Heart right ventricle (tissue), 16 donors: Measurements from ENCODE around the gene GPANK1. TPM values are rescaled to one million over a fixed set of nuclear protein-coding genes. Genes with fewer than 3 reads are reported as not detected.
A peak's percentile ranks its signal among the peaks of the same experiment; 100 is the strongest.

Source experiments
- ATAC-seq, 8 donors: fragments of 200-7000 bp; cut with Tn5 transposase; one replicate each; pipeline ENCODE4 v1.9.1; 2020; ENCODE audit warnings: mild to moderate bottlenecking in 8 of 8, moderate library complexity in 8 of 8, moderate number of reproducible peaks in 1 of 8
- DNase-seq, 2 donors: peaks; one replicate each; pipeline ENCODE4 v3.0.0-alpha.2; 2020
- H3K27ac ChIP-seq, 10 donors: fragments of 200-600 bp; sonication (generic) in 2 of 10; one replicate each; pipeline versions ENCODE4 v1.5.0 to v1.8.0; 2020 to 2022; ENCODE audit warnings: mild to moderate bottlenecking in 3 of 10
- H3K27me3 ChIP-seq, 7 donors: fragments of 200-600 bp; one replicate each; pipeline ENCODE4 v1.8.0; 2021 to 2022; ENCODE audit warnings: mild to moderate bottlenecking in 2 of 7
- H3K36me3 ChIP-seq, 9 donors: fragments of 200-600 bp; sonication (generic) in 1 of 9; one replicate each; pipeline versions ENCODE4 v1.5.0 to v1.8.0; 2020 to 2022; ENCODE audit warnings: mild to moderate bottlenecking in 2 of 9
- H3K4me1 ChIP-seq, 9 donors: fragments of 200-600 bp; sonication (generic) in 1 of 9; one replicate each; pipeline versions ENCODE4 v1.5.0 to v1.8.0; 2020 to 2022; ENCODE audit warnings: mild to moderate bottlenecking in 4 of 9
- H3K4me3 ChIP-seq, 10 donors: fragments of 200-600 bp; sonication (generic) in 2 of 10; one replicate each; pipeline versions ENCODE4 v1.5.0 to v1.8.0; 2020 to 2022; ENCODE audit warnings: mild to moderate bottlenecking in 7 of 10, moderate library complexity in 2 of 10
- H3K9me3 ChIP-seq, 11 donors: fragments of 200-600 bp in 10 of 11; sonication (generic) in 2 of 11; one replicate each; pipeline versions ENCODE4 v1.5.0 to v1.8.0; 2013 to 2022; ENCODE audit warnings: mild to moderate bottlenecking in 2 of 11, control low read depth in 1 of 11, moderate library complexity in 1 of 11
- CTCF ChIP-seq, 9 donors: fragments of 200-600 bp; sonication (generic) in 2 of 9; IDR thresholded peaks; one replicate each; pipeline versions ENCODE4 v1.5.0 to v1.8.0; 2021 to 2022; ENCODE audit warnings: antibody characterized with exemption in 9 of 9, mild to moderate bottlenecking in 5 of 9, moderate library complexity in 1 of 9
- WGBS, 2 donors: extraction: QIAGEN DNeasy Blood & Tissue Kit; methylation state at CpG; one replicate each; pipeline ENCODE4 v1.1.7; 2013; ENCODE audit warnings: inconsistent platforms in 1 of 2; 5-methylcytosine and 5-hydroxymethylcytosine counted together
- intact Hi-C, 10 donors: fragments of 100-400 bp; cut with DNase I; formaldehyde crosslinking; loops; one replicate each; pipeline versions ENCODE4 v1.11.1 to v1.14.2; 2022
- polyA plus RNA-seq, 2 donors: library from polyadenylated mRNA; stranded (reverse); fragments of 200-250 nt; gene quantifications; one replicate each; pipeline ENCODE4 v1.2.3, GENCODE V29; 2013
- total RNA-seq, 10 donors: library from RNA; stranded (reverse); fragmentation: NEBNext Ultra II Directional in 3 of 10; extraction: Animal tissue kit (Norgen Biotek cat#: 25700) in 3 of 10; gene quantifications; one replicate each; pipeline versions ENCODE4 v1.2.1 to v1.2.4, GENCODE V29; 2021 to 2023
- donor health status: Arrhythmogenic right ventricular cardiomyopathy.
- donor health status: ischemic (EF 13 %, LVEDD 7.1; RV severe dilation, severe dysfunction).
- donor health status: healthy with polysubstance abuse.
- donor health status: DM: no; HTN: yes; CAD: no.
- donor health status: DM: no; HTN: no; CAD: no.
- donor health status: ischemic (EF 25% LVEDD 6.9; RV normal size, moderate dysfunction).
- donor health status: ischemic (EF 25% LVEDD 5.7; RV mildly dilated, moderate dysfunction).
- donor health status: healthy.
- donor health status: DM: yes; HTN: yes; CAD: no.
- donor health status: Ischemic cardiomyopathy.
- donor health status: ischemic (EF 35%, LVEDD 5.7; RV mildly dilated, moderate dysfunction).
- donor health status: nonischemic (EF 11% LVEDD 7.7; RV severe dilation, severe dysfunction).
- donor health status: DM: yes; HTN: yes; CAD: no.
- donor health status: PGD.
- donor health status: ischemic (EF 29% LVEDD 5.4; RV normal size, mild dysfunction).
- donor health status: nonischemic (EF 23%, LVEDD 6.1; RV moderate dilation, normal function).

The GPANK1 gene
- total and polyA plus RNA-seq, 12 donors: 14.5 to 23.8 (median 18.2) TPM

- Histone ChIP-seq H3K4me1 (peaks cover 0 to 9% (median 0%) of the 10 kb centered on the region in 9 donors), H3K36me3 (peaks cover 0 to 100% (median 86%) of the 10 kb centered on the region in 9 donors), H3K27me3 (no peaks in the 10 kb centered on the region), H3K4me3 (no peak overlapping the region), H3K9me3 (no peaks in the 10 kb centered on the region), H3K27ac (no peak overlapping the region)
- intact Hi-C loops: no loop called here
- ATAC-seq (no peak), DNase-seq (no peak)
- no peak for TF ChIP-seq CTCF (IDR thresholded peaks at IDR 0.05)
- 91 to 94% methylated on average over 3 of the region's 3 CpGs for WGBS, 2 donors
Measured at GRCh38 chr6:31634131-31634530, 30.7 kb downstream of the GPANK1 start.

GRCh38 chr6:31633447-31633846, 31.4 kb downstream of the GPANK1 start:
- intact Hi-C loops: no loop called here
- no peak overlapping the region for H3K27ac ChIP-seq
- peaks cover 0 to 100% (median 87%) of the 10 kb centered on the region in 9 donors for H3K36me3 ChIP-seq
- no peak for TF ChIP-seq CTCF (IDR thresholded peaks at IDR 0.05)
- H3K27me3 ChIP-seq: no peaks in the 10 kb centered on the region
- no peak for ATAC-seq
- no peak for DNase-seq
- no peaks in the 10 kb centered on the region for H3K9me3 ChIP-seq
- H3K4me1 ChIP-seq: peaks cover 0 to 9% (median 0%) of the 10 kb centered on the region in 9 donors
- WGBS, 2 donors: 83 to 85% methylated on average over 7 of the region's 7 CpGs
- no peak overlapping the region for H3K4me3 ChIP-seq

- ATAC-seq (peak in 3 of 8 donors; percentile 2 to 7 (median 2)), DNase-seq (no peak)
- Histone ChIP-seq H3K27me3 (no peaks in the 10 kb centered on the region), H3K36me3 (peaks cover 0 to 100% (median 88%) of the 10 kb centered on the region in 9 donors), H3K27ac (no peak overlapping the region), H3K4me3 (no peak overlapping the region), H3K9me3 (no peaks in the 10 kb centered on the region), H3K4me1 (peaks cover 0 to 3% (median 0%) of the 10 kb centered on the region in 9 donors)
- intact Hi-C loops: no loop called here
- no peak for TF ChIP-seq CTCF (IDR thresholded peaks at IDR 0.05)
- 90 to 91% methylated on average over 26 of the region's 26 CpGs for WGBS, 2 donors
Measured at GRCh38 chr6:31632279-31632946, 32.4 kb downstream of the GPANK1 start.

GRCh38 chr6:31631681-31632278, 33.0 kb downstream of the GPANK1 start:
- Histone ChIP-seq H3K27ac (no peak overlapping the region), H3K27me3 (no peaks in the 10 kb centered on the region), H3K4me3 (no peak overlapping the region), H3K4me1 (no peaks in the 10 kb centered on the region), H3K36me3 (peaks cover 4 to 100% (median 88%) of the 10 kb centered on the region in 9 donors), H3K9me3 (no peaks in the 10 kb centered on the region)
- no peak for DNase-seq
- peak in 6 of 8 donors; percentile 5 to 27 (median 20) for ATAC-seq
- TF ChIP-seq CTCF (IDR thresholded peaks at IDR 0.05): no peak
- 90% methylated on average over 32 of the region's 32 CpGs for WGBS, 2 donors
- intact Hi-C loops: no loop called here
